Measurements from ENCODE around the gene ARHGAP6. TPM values are rescaled to one million over a fixed set of nuclear protein-coding genes. Genes with fewer than 3 reads are reported as not detected.
"Not testable (repeated sequence)": the region's sequence is repeated elsewhere in the genome, so short reads cannot be mapped to it uniquely, and the experiment has no call there.

The ARHGAP6 gene
- total RNA-seq, 1 donor from 2014 or later = 1.2 TPM

GRCh38 chrX:11129534-11130105, 536.1 kb downstream of the ARHGAP6 start:
- Histone ChIP-seq H3K27ac (no peak overlapping the region), H4K20me1 (ENCODE audit: low read depth) (no peaks in the 10 kb centered on the region)
- no peak overlapping the region for H3K27ac Mint-ChIP-seq

GRCh38 chrX:11125060-11125459, 540.7 kb downstream of the ARHGAP6 start:
- peaks cover 8% of the 10 kb centered on the region for H3K9me3 Mint-ChIP-seq
- H3K27me3 Mint-ChIP-seq (ENCODE audit: insufficient read depth, low read depth) = peaks cover 8% of the 10 kb centered on the region

More at GRCh38 chrX:11129534-11130105, 536.1 kb downstream of the ARHGAP6 start:
- no peaks in the 10 kb centered on the region for H3F3A ChIP-seq (ENCODE audit: low read depth)
- H2AFZ ChIP-seq (replicated peaks) = no peak overlapping the region
- TF ChIP-seq EZH2 (IDR thresholded peaks at IDR 0.05) (no peak), EZH2phosphoT487 (IDR thresholded peaks at IDR 0.05) (no peak), CTCF (IDR thresholded peaks at IDR 0.05) (no peak)
- peak overlapping the region; percentile 22 for H3K4me2 ChIP-seq
- no peaks in the 10 kb centered on the region for H3K27me3 ChIP-seq
- no peaks in the 10 kb centered on the region for H3K79me2 ChIP-seq (ENCODE audit: low read depth)
- peak; percentile 39 for DNase-seq (ENCODE audit: low spot score)
- H3K36me3 ChIP-seq = no peaks in the 10 kb centered on the region
- H3K9me3 ChIP-seq (ENCODE audit: low read depth) = peaks cover 4% of the 10 kb centered on the region
- Mint-ChIP-seq H3K9me3 (peaks cover 11% of the 10 kb centered on the region), H3K4me3 (no peak overlapping the region), H3K27me3 (ENCODE audit: insufficient read depth, low read depth) (peaks cover 5% of the 10 kb centered on the region), H3K36me3 (no peaks in the 10 kb centered on the region), H3K4me1 (peaks cover 5% of the 10 kb centered on the region)
- H3K9ac ChIP-seq = no peak overlapping the region
- H3K4me3 ChIP-seq = no peak overlapping the region
- peaks cover 11% of the 10 kb centered on the region for H3K4me1 ChIP-seq

GRCh38 chrX:11124112-11124511, 541.6 kb downstream of the ARHGAP6 start:
- H3K79me2 ChIP-seq (ENCODE audit: low read depth) = no peaks in the 10 kb centered on the region
- no peak overlapping the region for H3K27ac Mint-ChIP-seq
- H3K9me3 ChIP-seq (ENCODE audit: low read depth) = peaks cover 4% of the 10 kb centered on the region
- no peak overlapping the region for H3K4me2 ChIP-seq
- peaks cover under 1% of the 10 kb centered on the region for H3K4me1 Mint-ChIP-seq
- peaks cover 5% of the 10 kb centered on the region for H3K36me3 Mint-ChIP-seq
- no peak for TF ChIP-seq EZH2phosphoT487 (IDR thresholded peaks at IDR 0.05)
- peaks cover 4% of the 10 kb centered on the region for H3K9me3 Mint-ChIP-seq
- no peak overlapping the region for H3K9ac ChIP-seq
- no peaks in the 10 kb centered on the region for H3K27me3 ChIP-seq
- peaks cover 8% of the 10 kb centered on the region for H3K27me3 Mint-ChIP-seq (ENCODE audit: insufficient read depth, low read depth)
- no peak overlapping the region for H3K4me3 ChIP-seq
- no peaks in the 10 kb centered on the region for H3F3A ChIP-seq (ENCODE audit: low read depth)
- H2AFZ ChIP-seq (replicated peaks) = no peak overlapping the region
- peaks cover 1% of the 10 kb centered on the region for H3K4me1 ChIP-seq
- H3K4me3 Mint-ChIP-seq = no peak overlapping the region
- no peak for DNase-seq (ENCODE audit: low spot score)
- no peaks in the 10 kb centered on the region for H3K36me3 ChIP-seq
- H3K27ac ChIP-seq = no peak overlapping the region
- H4K20me1 ChIP-seq (ENCODE audit: low read depth) = no peaks in the 10 kb centered on the region

More at GRCh38 chrX:11125060-11125459, 540.7 kb downstream of the ARHGAP6 start:
- peaks cover 5% of the 10 kb centered on the region for H3K36me3 Mint-ChIP-seq
- Histone ChIP-seq H3K9ac (no peak overlapping the region), H3F3A (ENCODE audit: low read depth) (no peaks in the 10 kb centered on the region), H3K4me2 (no peak overlapping the region), H3K36me3 (no peaks in the 10 kb centered on the region), H3K4me1 (peaks cover 11% of the 10 kb centered on the region), H3K27ac (no peak overlapping the region), H3K79me2 (ENCODE audit: low read depth) (no peaks in the 10 kb centered on the region), H4K20me1 (ENCODE audit: low read depth) (no peaks in the 10 kb centered on the region), H3K4me3 (no peak overlapping the region), H3K27me3 (no peaks in the 10 kb centered on the region), H3K9me3 (ENCODE audit: low read depth) (peaks cover 4% of the 10 kb centered on the region), H2AFZ (replicated peaks) (no peak overlapping the region)
- H3K4me3 Mint-ChIP-seq = no peak overlapping the region
- H3K4me1 Mint-ChIP-seq = peaks cover 5% of the 10 kb centered on the region
- no peak for DNase-seq (ENCODE audit: low spot score)
- TF ChIP-seq EZH2phosphoT487 (IDR thresholded peaks at IDR 0.05) (no peak), EZH2 (IDR thresholded peaks at IDR 0.05) (no peak), CTCF (IDR thresholded peaks at IDR 0.05) (no peak)
- no peak overlapping the region for H3K27ac Mint-ChIP-seq

- not testable (repeated sequence) for H3K9ac ChIP-seq; H3K9me3 ChIP-seq (ENCODE audit: low read depth); H3F3A ChIP-seq (ENCODE audit: low read depth); H3K9me3 Mint-ChIP-seq; H2AFZ ChIP-seq (replicated peaks); H3K27me3 Mint-ChIP-seq (ENCODE audit: insufficient read depth, low read depth); H3K27me3 ChIP-seq; H4K20me1 ChIP-seq (ENCODE audit: low read depth); H3K27ac Mint-ChIP-seq; H3K4me1 Mint-ChIP-seq; H3K27ac ChIP-seq; H3K4me3 ChIP-seq; H3K36me3 Mint-ChIP-seq; H3K36me3 ChIP-seq; DNase-seq (ENCODE audit: low spot score); H3K4me1 ChIP-seq; H3K79me2 ChIP-seq (ENCODE audit: low read depth); H3K4me2 ChIP-seq; H3K4me3 Mint-ChIP-seq
Measured at GRCh38 chrX:11123087-11123486, 542.6 kb downstream of the ARHGAP6 start.

All from neural progenitor cell (in vitro differentiated cells).